ENCODE measurements around the gene GPN3. TPM values are rescaled to one million over a fixed set of nuclear protein-coding genes. Genes with fewer than 3 reads are reported as not detected.

The GPN3 gene
- total and polyA plus RNA-seq, 2 of the 8 experiments (the other 6 are each of a cell fraction or from before 2014, with no cell fraction given) = 49.7 to 52.9 TPM

- ChIA-PET CTCF (ENCODE audit: partially characterized antibody) (interaction anchor here (1.1 to 7.9 kb wide), 8 partner anchors 10 to 349 kb away, joined by 3 to 69 read pairs (median 4); partner anchors contain the start of genes FAM216A and GPN3), POLR2A (ENCODE audit: partially characterized antibody) (interaction anchor here (2.0 to 7.2 kb wide), 2 partner anchors 17 to 78 kb away, joined by 5 to 57 read pairs; partner anchors contain the start of genes FAM216A and GPN3)
- Histone ChIP-seq H3K4me2 (ENCODE audit: insufficient read depth in 1 of 2, low read depth in 2 of 2, low read length in 2 of 2) (no peak overlapping the region), H3K79me1 (ENCODE audit: low read depth, low read length) (peaks cover 3% of the 10 kb centered on the region), H2BK12ac (ENCODE audit: low read depth, low read length) (no peak overlapping the region), H3K9ac (replicated peaks in 1 of 4; ENCODE audit: extremely low read depth in 1 of 4, low read depth in 3 of 4, low read length in 3 of 4) (no peak overlapping the region), H3K18ac (ENCODE audit: extremely low read depth, low read length) (no peak overlapping the region), H4K8ac (ENCODE audit: extremely low read depth, insufficient read depth, low read length) (no peak overlapping the region), H3K14ac (ENCODE audit: insufficient read length) (no peak overlapping the region), H3K56ac (replicated peaks; ENCODE audit: insufficient read length, low read depth, low read length) (no peak overlapping the region), H4K5ac (ENCODE audit: insufficient read length, low read depth, low read length) (no peak overlapping the region), H2BK120ac (replicated peaks; ENCODE audit: low read depth, low read length) (no peak overlapping the region), H3K4me1 (replicated peaks in 1 of 4; ENCODE audit: control insufficient read depth in 3 of 4, insufficient read depth in 4 of 4, low read length in 3 of 4) (peaks cover 0 to 3% (median 0%) of the 10 kb centered on the region in 4 experiments; a peak in 1 of 7 replicates), H2BK20ac (ENCODE audit: low read length) (no peak overlapping the region), H3K27me3 (replicated peaks in 1 of 4; ENCODE audit: control insufficient read depth in 3 of 4, extremely low read depth in 1 of 4, insufficient read depth in 3 of 4, low read length in 3 of 4) (no peaks in the 10 kb centered on the region), H3K23me2 (ENCODE audit: low read depth, low read length) (no peaks in the 10 kb centered on the region), H2BK5ac (ENCODE audit: low read depth, low read length) (no peak overlapping the region), H2AFZ (ENCODE audit: low read length) (no peak overlapping the region), H2BK15ac (ENCODE audit: low read length) (no peak overlapping the region), H3K4me3 (ENCODE audit: extremely low read depth in 1 of 4, insufficient read depth in 2 of 4, low read depth in 3 of 4, low read length in 4 of 4) (no peak overlapping the region), H2AK5ac (ENCODE audit: low read depth, low read length) (no peak overlapping the region), H3K36me3 (ENCODE audit: control insufficient read depth in 2 of 4, insufficient read depth in 4 of 4, low read length in 3 of 4) (peaks cover 0 to 33% (median 14%) of the 10 kb centered on the region in 4 experiments; a peak in 5 of 8 replicates), H4K20me1 (replicated peaks in 1 of 2; ENCODE audit: control insufficient read depth in 1 of 2, insufficient read depth in 2 of 2, low read length in 2 of 2) (no peaks in the 10 kb centered on the region), H3K79me2 (ENCODE audit: control insufficient read depth in 1 of 2, insufficient read depth in 2 of 2, low read length in 2 of 2) (peaks cover 0 to 20% of the 10 kb centered on the region in 2 experiments; a peak in 2 of 4 replicates), H3K4ac (replicated peaks; ENCODE audit: insufficient read length, low read depth, low read length) (no peak overlapping the region), H3K23ac (ENCODE audit: insufficient read length) (no peak overlapping the region), H4K91ac (replicated peaks; ENCODE audit: insufficient read length, low read length) (no peak overlapping the region), H3K27ac (ENCODE audit: low read depth, low read length) (no peak overlapping the region), H3K9me3 (ENCODE audit: insufficient read depth in 2 of 2, low read depth in 1 of 2, low read length in 1 of 2) (no peaks in the 10 kb centered on the region)
- DNase-seq (ENCODE audit: low read depth in 1 of 2, low spot score in 2 of 2) (no peak), FAIRE-seq (no peak)
- 94% methylated on average over 1 of the region's 1 CpG; no CpG with 5 or more reads in 1 of the 2 experiments for WGBS, 2 experiments (ENCODE audit: extremely low coverage in 1 of 2, insufficient coverage in 1 of 2, insufficient read length in 1 of 2, insufficient replicate concordance in 2 of 2, low coverage in 1 of 2, low lambda C conversion rate in 2 of 2, missing lambda C conversion rate in 1 of 2)
- TF ChIP-seq SIN3A (conservative IDR thresholded peaks at IDR 0.05 in 1 of 2, IDR thresholded peaks at IDR 0.05 in 1 of 2; ENCODE audit: low read depth in 1 of 2, low read length in 2 of 2) (no peak), E2F6 (IDR thresholded peaks at IDR 0.05) (no peak), TCF12 (IDR thresholded peaks at IDR 0.05; ENCODE audit: low read depth, low read length) (no peak), TAF1 (IDR thresholded peaks at IDR 0.05; ENCODE audit: low read depth, low read length) (no peak), BACH1 (IDR thresholded peaks at IDR 0.05; ENCODE audit: low read length) (no peak), EP300 (IDR thresholded peaks at IDR 0.05; ENCODE audit: borderline replicate concordance in 1 of 2, low read depth in 2 of 2, low read length in 2 of 2) (no peak), KDM1A (IDR thresholded peaks at IDR 0.05; ENCODE audit: borderline replicate concordance, low read length) (no peak), SIRT6 (IDR thresholded peaks at IDR 0.05; ENCODE audit: low read length) (no peak), BRCA1 (IDR thresholded peaks at IDR 0.05; ENCODE audit: low read depth, low read length) (no peak), RXRA (IDR thresholded peaks at IDR 0.05; ENCODE audit: insufficient read depth, low read depth, low read length) (no peak), SP4 (IDR thresholded peaks at IDR 0.05; ENCODE audit: low read length) (no peak)
These were observed 16.8 kb downstream of the GPN3 start for GRCh38 chr12:110451263-110451662.

All from H1 (cell line).